ENCODE measurements around the gene RGS6. TPM values are rescaled to one million over a fixed set of nuclear protein-coding genes. Genes with fewer than 3 reads are reported as not detected.
A peak's percentile ranks its signal among the peaks of the same experiment; 100 is the strongest.

Gene RGS6
- total RNA-seq, 2 donors from 2014 or later, result 3.2 TPM; not detected in 1

DNA sequence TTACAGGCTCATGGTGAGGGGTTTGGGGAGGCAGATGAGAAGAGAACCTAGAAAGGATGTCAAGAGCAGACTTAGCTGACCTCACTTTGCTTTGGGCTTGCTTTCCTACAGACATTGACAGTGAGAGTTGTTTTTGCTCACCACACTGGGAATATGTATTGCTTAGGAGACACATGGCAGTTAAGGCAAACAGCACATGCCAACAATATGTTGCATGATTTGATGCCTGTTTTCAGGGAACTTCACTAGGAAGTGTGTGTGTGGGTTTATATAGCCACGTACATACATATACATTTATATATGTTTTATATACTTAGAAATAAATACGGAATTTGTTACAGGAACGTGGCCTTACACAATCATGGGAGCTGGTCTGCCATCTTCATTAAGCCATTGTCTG lies 346.1 kb downstream of the RGS6 start:
- Histone ChIP-seq H3K4me1 (replicated peaks) (no peaks in the 10 kb centered on the region), H3K27ac (no peak overlapping the region), H3K9me3 (no peaks in the 10 kb centered on the region), H3K36me3 (no peaks in the 10 kb centered on the region), H3K27me3 (replicated peaks; ENCODE audit: insufficient read depth) (no peaks in the 10 kb centered on the region), H3K4me3 (no peak overlapping the region)
- TF ChIP-seq POLR2A (IDR thresholded peaks at IDR 0.05) (no peak), POLR2AphosphoS5 (IDR thresholded peaks at IDR 0.05) (no peak)
- TF ChIP-seq, protein P1, sequence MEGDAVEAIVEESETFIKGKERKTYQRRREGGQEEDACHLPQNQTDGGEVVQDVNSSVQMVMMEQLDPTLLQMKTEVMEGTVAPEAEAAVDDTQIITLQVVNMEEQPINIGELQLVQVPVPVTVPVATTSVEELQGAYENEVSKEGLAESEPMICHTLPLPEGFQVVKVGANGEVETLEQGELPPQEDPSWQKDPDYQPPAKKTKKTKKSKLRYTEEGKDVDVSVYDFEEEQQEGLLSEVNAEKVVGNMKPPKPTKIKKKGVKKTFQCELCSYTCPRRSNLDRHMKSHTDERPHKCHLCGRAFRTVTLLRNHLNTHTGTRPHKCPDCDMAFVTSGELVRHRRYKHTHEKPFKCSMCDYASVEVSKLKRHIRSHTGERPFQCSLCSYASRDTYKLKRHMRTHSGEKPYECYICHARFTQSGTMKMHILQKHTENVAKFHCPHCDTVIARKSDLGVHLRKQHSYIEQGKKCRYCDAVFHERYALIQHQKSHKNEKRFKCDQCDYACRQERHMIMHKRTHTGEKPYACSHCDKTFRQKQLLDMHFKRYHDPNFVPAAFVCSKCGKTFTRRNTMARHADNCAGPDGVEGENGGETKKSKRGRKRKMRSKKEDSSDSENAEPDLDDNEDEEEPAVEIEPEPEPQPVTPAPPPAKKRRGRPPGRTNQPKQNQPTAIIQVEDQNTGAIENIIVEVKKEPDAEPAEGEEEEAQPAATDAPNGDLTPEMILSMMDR (IDR thresholded peaks at IDR 0.05), result no peak
- WGBS, result 93% methylated on average over 3 of the region's 3 CpGs
- no peak for DNase-seq (ENCODE audit: low spot score)
- intact Hi-C loops (cut with DNase I), result no loop called here

DNA sequence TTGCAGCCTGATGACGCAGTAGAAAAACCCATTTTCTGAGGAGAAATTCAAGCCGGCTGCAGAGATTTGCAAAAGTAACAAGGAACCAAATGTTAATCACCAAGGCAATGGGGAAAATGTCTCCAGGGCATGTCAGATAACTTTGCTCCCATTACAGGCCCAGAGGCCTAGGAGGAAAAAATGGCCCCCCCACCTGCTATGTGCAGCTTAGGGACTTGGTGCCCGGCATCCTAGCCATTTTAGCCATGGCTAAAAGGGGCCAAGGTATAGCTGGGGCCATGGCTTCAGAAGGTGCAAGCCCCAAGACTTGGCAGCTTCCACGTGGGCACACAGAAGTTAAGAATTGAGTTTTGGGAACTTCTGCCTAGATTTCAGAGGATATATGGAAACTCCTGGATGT lies 351.9 kb downstream of the RGS6 start:
- H3K36me3 ChIP-seq, result no peaks in the 10 kb centered on the region
- intact Hi-C loops (cut with DNase I), result no loop called here
- no peaks in the 10 kb centered on the region for H3K9me3 ChIP-seq

DNA sequence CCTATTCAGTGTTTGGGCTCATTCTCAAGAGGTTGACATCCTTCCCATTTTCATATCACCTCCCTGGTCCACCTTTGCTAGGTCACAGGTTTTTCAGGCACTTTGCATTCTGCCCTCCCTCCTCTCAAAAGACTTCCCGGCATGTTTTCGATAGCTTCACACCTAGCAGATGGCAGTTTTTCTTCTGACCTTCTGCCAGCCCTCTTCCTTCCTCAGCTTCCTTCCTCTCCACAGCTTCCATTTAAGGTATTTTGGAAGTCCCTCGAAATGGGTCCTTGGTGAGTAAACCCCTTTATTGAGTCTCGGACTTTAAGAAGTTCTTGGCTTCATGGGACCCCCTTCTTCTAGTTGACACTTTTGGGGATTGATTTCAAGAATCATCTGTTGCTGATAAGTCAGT lies 358.0 kb downstream of the RGS6 start:
- Histone ChIP-seq H3K4me1 (replicated peaks) (no peaks in the 10 kb centered on the region), H3K27me3 (replicated peaks; ENCODE audit: insufficient read depth) (no peaks in the 10 kb centered on the region), H3K4me3 (no peak overlapping the region), H3K36me3 (no peaks in the 10 kb centered on the region), H3K9me3 (no peaks in the 10 kb centered on the region), H3K27ac (no peak overlapping the region)
- no peak for DNase-seq (ENCODE audit: low spot score)
- no peak for TF ChIP-seq POLR2A (IDR thresholded peaks at IDR 0.05)
- TF ChIP-seq, protein P1 (IDR thresholded peaks at IDR 0.05), result no peak
- TF ChIP-seq POLR2AphosphoS5 (IDR thresholded peaks at IDR 0.05), result no peak
- intact Hi-C loops (cut with DNase I), result no loop called here
- WGBS, result 68% methylated on average over 4 of the region's 4 CpGs

More for the DNA sequence above, 351.9 kb downstream of the RGS6 start:
- no peak for DNase-seq (ENCODE audit: low spot score)
- no peak overlapping the region for H3K27ac ChIP-seq
- H3K4me1 ChIP-seq (replicated peaks), result no peaks in the 10 kb centered on the region
- H3K4me3 ChIP-seq, result no peak overlapping the region
- no peaks in the 10 kb centered on the region for H3K27me3 ChIP-seq (replicated peaks; ENCODE audit: insufficient read depth)
- no peak for TF ChIP-seq POLR2A (IDR thresholded peaks at IDR 0.05)
- TF ChIP-seq, protein P1 (IDR thresholded peaks at IDR 0.05), result no peak
- no peak for TF ChIP-seq POLR2AphosphoS5 (IDR thresholded peaks at IDR 0.05)
- WGBS, result 95% methylated on average over 4 of the region's 4 CpGs

DNA sequence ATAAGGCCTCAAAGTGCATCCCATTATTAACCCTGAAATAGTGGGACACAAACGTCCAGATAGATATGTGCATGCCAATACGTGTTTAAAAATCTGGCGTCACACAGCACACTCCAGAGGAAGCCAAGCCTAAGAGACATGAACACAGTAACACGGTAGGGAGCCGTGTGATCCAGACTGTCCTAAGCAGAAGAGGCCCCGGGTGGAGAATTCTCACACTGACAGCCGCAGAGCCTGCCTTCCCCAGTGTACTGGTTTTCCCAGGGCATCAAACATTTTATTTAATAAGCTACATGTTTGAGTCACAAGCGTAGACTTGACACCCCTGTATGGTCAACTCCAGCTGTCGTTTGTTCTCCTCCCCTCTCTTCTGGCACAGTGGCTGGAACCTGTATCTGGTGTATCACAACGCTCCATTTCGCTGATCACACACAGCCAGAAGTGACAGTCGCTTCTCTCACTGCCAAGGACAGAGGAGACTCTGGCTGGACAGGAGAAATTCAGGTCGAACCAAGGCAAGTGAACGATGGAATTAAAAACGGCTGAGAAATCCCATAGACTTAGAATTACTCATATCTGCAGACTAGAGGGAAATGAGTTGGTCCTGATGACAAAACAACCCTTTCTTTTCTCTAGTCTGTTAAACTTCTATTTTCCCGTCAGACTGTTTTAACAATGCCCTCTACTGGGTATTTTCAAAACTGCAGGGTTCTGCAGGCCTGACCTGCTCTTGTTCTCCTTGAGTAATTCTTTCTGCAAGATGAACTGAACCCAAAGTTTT lies 359.9 kb downstream of the RGS6 start:
- no peaks in the 10 kb centered on the region for H3K4me1 ChIP-seq (replicated peaks)
- H3K27ac ChIP-seq, result no peak overlapping the region
- 36% methylated on average over 16 of the region's 16 CpGs for WGBS
- intact Hi-C loops (cut with DNase I), result no loop called here
- no peaks in the 10 kb centered on the region for H3K36me3 ChIP-seq
- TF ChIP-seq, protein P1 (IDR thresholded peaks at IDR 0.05), result peak in 3 of 4 experiments; percentile 36 to 41 (median 40)
- no peak for TF ChIP-seq POLR2AphosphoS5 (IDR thresholded peaks at IDR 0.05)
- no peak for DNase-seq (ENCODE audit: low spot score)
- no peaks in the 10 kb centered on the region for H3K9me3 ChIP-seq
- H3K4me3 ChIP-seq, result no peak overlapping the region
- no peaks in the 10 kb centered on the region for H3K27me3 ChIP-seq (replicated peaks; ENCODE audit: insufficient read depth)

DNA sequence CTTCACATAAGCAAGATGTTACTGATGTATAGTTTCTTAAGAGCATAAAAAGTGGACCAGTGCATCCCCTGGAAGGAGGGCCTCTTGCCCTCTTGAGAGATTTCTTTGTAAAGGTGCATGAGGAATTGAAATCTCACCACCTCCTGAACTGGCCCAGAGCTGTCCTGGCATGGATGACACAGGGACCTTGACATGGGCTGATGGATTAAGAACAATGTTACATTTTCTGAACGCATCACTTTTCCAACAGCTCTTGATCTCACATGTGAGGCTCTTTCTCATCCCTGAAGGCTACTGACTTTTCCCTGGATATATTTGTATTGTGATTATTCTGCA lies 360.4 kb downstream of the RGS6 start:
- H3K4me3 ChIP-seq, result no peak overlapping the region
- H3K27ac ChIP-seq, result no peak overlapping the region
- H3K4me1 ChIP-seq (replicated peaks), result no peaks in the 10 kb centered on the region
- no peaks in the 10 kb centered on the region for H3K36me3 ChIP-seq
- no peak for DNase-seq (ENCODE audit: low spot score)
- H3K9me3 ChIP-seq, result no peaks in the 10 kb centered on the region
- intact Hi-C loops (cut with DNase I), result no loop called here
- TF ChIP-seq, protein P1 (IDR thresholded peaks at IDR 0.05), result no peak
- TF ChIP-seq POLR2A (IDR thresholded peaks at IDR 0.05), result no peak
- TF ChIP-seq POLR2AphosphoS5 (IDR thresholded peaks at IDR 0.05), result no peak
- 46% methylated on average over 1 of the region's 1 CpG for WGBS
- H3K27me3 ChIP-seq (replicated peaks; ENCODE audit: insufficient read depth), result no peaks in the 10 kb centered on the region
